Measurements from ENCODE around the gene SAP30L. TPM values are rescaled to one million over a fixed set of nuclear protein-coding genes. Genes with fewer than 3 reads are reported as not detected.

SAP30L gene
- total RNA-seq, 1 donor from 2014 or later = 18.1 TPM

DNA sequence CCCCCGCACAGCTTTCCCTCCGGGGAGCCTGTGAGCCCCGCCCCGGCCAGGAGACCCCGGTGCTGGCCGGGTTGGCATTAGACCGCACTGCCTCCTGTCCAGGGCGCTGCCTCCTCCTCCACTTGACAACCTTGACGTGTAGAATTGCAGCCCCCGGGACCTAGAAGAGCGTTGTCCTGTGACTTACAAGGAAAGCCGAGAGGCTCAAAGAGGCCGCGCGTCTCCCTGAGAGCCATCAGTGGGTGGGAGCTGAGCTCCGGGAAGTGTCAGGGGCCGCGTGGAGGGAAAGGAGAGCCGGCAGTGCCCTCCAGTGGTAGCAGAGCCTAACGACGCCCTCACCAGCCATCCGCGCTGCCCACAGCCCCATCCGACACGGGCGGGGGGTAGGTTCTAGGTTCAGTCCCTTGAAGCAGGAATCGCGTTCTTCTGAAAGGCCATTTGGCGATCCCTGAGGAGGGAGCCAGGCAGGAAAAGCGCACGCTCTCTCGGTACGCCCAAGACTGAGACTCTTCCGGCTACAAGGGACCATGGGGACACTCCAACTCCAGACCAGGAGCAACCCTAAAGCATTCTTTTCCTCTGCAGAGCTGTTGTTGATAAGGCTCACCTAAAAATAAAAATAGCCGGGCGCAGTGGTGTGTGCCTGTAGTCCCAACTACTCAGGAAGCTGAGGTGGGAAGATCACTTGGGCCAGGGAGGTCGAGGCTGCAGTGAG, 40.6 kb upstream of the SAP30L start:
- peaks cover 3% of the 10 kb centered on the region for H3K27me3 Mint-ChIP-seq (ENCODE audit: unreplicated experiment)
- H3K27ac Mint-ChIP-seq (ENCODE audit: unreplicated experiment) = no peak overlapping the region

DNA sequence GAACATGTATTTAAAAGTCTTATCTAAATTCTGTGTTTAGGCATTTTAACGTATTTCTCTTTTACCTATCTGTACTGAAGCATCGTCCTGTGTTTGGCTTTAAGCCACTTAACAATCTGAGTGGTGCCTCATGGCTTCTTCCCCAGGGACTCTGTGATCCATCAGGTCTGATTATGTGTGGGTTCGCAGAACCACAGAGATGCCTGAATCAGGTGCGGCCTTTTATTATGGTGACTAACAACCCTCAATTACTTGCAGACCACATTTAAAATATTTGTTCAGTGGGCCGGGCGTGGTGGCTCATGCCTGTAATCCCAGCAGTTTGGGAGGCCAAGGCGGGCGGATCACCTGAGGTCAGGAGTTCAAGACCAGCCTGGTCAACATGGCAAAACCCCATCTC, 39.6 kb upstream of the SAP30L start:
- H3K27ac Mint-ChIP-seq (ENCODE audit: unreplicated experiment) = no peak overlapping the region
- H3K4me3 Mint-ChIP-seq (ENCODE audit: unreplicated experiment) = no peak overlapping the region
- H3K9me3 Mint-ChIP-seq (ENCODE audit: unreplicated experiment) = peaks cover 4% of the 10 kb centered on the region
- TF ChIP-seq, protein P1, sequence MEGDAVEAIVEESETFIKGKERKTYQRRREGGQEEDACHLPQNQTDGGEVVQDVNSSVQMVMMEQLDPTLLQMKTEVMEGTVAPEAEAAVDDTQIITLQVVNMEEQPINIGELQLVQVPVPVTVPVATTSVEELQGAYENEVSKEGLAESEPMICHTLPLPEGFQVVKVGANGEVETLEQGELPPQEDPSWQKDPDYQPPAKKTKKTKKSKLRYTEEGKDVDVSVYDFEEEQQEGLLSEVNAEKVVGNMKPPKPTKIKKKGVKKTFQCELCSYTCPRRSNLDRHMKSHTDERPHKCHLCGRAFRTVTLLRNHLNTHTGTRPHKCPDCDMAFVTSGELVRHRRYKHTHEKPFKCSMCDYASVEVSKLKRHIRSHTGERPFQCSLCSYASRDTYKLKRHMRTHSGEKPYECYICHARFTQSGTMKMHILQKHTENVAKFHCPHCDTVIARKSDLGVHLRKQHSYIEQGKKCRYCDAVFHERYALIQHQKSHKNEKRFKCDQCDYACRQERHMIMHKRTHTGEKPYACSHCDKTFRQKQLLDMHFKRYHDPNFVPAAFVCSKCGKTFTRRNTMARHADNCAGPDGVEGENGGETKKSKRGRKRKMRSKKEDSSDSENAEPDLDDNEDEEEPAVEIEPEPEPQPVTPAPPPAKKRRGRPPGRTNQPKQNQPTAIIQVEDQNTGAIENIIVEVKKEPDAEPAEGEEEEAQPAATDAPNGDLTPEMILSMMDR (IDR thresholded peaks at IDR 0.05; ENCODE audit: partially characterized antibody, unreplicated experiment) = no peak
- H3K4me1 Mint-ChIP-seq (ENCODE audit: low read depth, unreplicated experiment) = peaks cover 7% of the 10 kb centered on the region
- H3K27me3 Mint-ChIP-seq (ENCODE audit: unreplicated experiment) = peaks cover 3% of the 10 kb centered on the region
- no peak for DNase-seq
- no peaks in the 10 kb centered on the region for H3K36me3 Mint-ChIP-seq (ENCODE audit: unreplicated experiment)

More for the DNA sequence above, 40.6 kb upstream of the SAP30L start:
- Mint-ChIP-seq H3K4me1 (ENCODE audit: low read depth, unreplicated experiment) (peaks cover 16% of the 10 kb centered on the region), H3K36me3 (ENCODE audit: unreplicated experiment) (no peaks in the 10 kb centered on the region), H3K9me3 (ENCODE audit: unreplicated experiment) (peaks cover 3% of the 10 kb centered on the region), H3K4me3 (ENCODE audit: unreplicated experiment) (peak overlapping the region; percentile 50)
- TF ChIP-seq, protein P1 (IDR thresholded peaks at IDR 0.05; ENCODE audit: partially characterized antibody, unreplicated experiment) = peak; percentile 80
- peak; percentile 89 for DNase-seq

DNA sequence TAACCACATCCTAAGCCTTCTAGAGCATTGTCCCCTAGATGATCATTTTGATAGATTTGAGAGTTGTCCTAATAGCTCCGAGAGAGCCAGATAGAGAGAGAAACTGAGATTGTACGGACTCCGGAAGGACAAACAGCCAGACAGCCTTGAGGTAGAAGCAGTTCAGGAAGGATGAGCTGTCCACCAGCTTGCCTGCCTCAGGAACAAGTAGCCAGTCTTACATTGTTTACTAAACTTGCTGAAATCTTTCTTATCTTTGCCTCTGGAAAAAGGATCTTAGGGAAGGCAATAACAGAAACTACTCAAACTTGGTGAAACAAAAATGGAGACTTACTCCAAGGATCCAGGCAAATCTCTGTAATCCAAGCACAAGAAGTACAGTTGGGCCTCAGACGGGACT, 39.0 kb upstream of the SAP30L start:
- TF ChIP-seq, protein P1 (IDR thresholded peaks at IDR 0.05; ENCODE audit: partially characterized antibody, unreplicated experiment) = no peak
- no peaks in the 10 kb centered on the region for H3K36me3 Mint-ChIP-seq (ENCODE audit: unreplicated experiment)

DNA sequence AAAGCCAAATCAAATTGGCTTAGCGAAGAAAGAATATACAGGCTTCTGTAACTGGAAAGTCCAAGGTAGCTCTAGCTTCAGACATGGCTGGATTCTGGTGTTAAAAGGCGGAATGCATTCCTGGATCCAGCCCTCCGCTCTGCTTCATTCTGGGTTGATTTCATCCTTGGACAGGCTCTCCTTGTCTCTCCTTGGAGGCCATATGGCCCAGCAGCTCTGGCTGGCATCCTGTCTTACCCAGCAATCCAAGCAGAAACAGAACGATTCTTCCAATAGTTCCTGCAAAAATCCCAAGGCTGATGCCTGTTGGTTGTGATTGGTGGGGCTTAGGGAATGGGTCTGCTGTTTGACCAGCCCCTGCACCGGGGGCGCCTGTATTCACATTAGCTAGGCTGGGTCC, 37.0 kb upstream of the SAP30L start:
- TF ChIP-seq, protein P1 (IDR thresholded peaks at IDR 0.05; ENCODE audit: partially characterized antibody, unreplicated experiment) = no peak
- Mint-ChIP-seq H3K9me3 (ENCODE audit: unreplicated experiment) (peaks cover 4% of the 10 kb centered on the region), H3K27ac (ENCODE audit: unreplicated experiment) (no peak overlapping the region), H3K4me1 (ENCODE audit: low read depth, unreplicated experiment) (peaks cover 5% of the 10 kb centered on the region), H3K36me3 (ENCODE audit: unreplicated experiment) (no peaks in the 10 kb centered on the region), H3K27me3 (ENCODE audit: unreplicated experiment) (no peaks in the 10 kb centered on the region), H3K4me3 (ENCODE audit: unreplicated experiment) (no peak overlapping the region)
- DNase-seq = no peak

More for the DNA sequence above, 39.0 kb upstream of the SAP30L start:
- H3K4me3 Mint-ChIP-seq (ENCODE audit: unreplicated experiment) = no peak overlapping the region
- peaks cover 1% of the 10 kb centered on the region for H3K4me1 Mint-ChIP-seq (ENCODE audit: low read depth, unreplicated experiment)
- DNase-seq = no peak
- peaks cover 4% of the 10 kb centered on the region for H3K9me3 Mint-ChIP-seq (ENCODE audit: unreplicated experiment)
- H3K27me3 Mint-ChIP-seq (ENCODE audit: unreplicated experiment) = peaks cover 3% of the 10 kb centered on the region
- no peak overlapping the region for H3K27ac Mint-ChIP-seq (ENCODE audit: unreplicated experiment)

DNA sequence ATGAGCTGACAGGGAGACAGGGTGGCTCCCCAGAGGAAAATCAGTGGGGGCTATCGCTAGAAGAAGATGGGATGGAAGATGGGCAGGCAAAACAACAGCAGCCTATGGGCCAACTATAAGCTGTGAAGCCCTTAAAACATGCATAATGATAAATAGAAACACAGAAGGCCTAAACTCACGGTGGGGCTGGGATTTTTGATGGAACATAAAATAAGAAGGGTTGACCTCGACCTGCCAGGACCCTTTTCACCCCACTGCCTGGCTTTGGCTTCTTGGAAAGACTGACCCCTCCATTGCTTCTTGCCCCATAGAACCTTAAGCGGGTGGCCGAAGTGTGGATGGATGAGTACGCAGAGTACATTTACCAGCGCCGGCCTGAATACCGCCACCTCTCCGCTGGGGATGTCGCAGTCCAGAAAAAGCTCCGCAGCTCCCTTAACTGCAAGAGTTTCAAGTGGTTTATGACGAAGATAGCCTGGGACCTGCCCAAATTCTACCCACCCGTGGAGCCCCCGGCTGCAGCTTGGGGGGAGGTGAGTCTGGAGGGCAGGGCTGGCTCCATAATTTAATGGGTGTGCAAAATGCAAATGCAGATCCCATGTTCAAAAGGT, 36.5 kb upstream of the SAP30L start:
- Mint-ChIP-seq H3K4me1 (ENCODE audit: low read depth, unreplicated experiment) (peaks cover 5% of the 10 kb centered on the region), H3K4me3 (ENCODE audit: unreplicated experiment) (no peak overlapping the region), H3K27me3 (ENCODE audit: unreplicated experiment) (no peaks in the 10 kb centered on the region), H3K9me3 (ENCODE audit: unreplicated experiment) (peaks cover 4% of the 10 kb centered on the region), H3K36me3 (ENCODE audit: unreplicated experiment) (peaks cover 2% of the 10 kb centered on the region), H3K27ac (ENCODE audit: unreplicated experiment) (no peak overlapping the region)
- no peak for DNase-seq
- TF ChIP-seq, protein P1 (IDR thresholded peaks at IDR 0.05; ENCODE audit: partially characterized antibody, unreplicated experiment) = no peak

All from glutamatergic neuron (in vitro differentiated cells).